NOMO-1 treated with dmso at 0.1 percent for 144 hours (cell line): ENCODE results near the gene GPHA2.
A peak's percentile ranks its signal among the peaks of the same experiment; 100 is the strongest.
"Not testable (repeated sequence)": the region's sequence is repeated elsewhere in the genome, so short reads cannot be mapped to it uniquely, and the experiment has no call there.

Source experiments
- DNase-seq: peaks from one replicate; lab custom pipeline; 2025; ENCODE audit not compliant: unreplicated experiment; lab: John Stamatoyannopoulos, UW

GPHA2 gene, protein sequence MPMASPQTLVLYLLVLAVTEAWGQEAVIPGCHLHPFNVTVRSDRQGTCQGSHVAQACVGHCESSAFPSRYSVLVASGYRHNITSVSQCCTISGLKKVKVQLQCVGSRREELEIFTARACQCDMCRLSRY

DNA sequence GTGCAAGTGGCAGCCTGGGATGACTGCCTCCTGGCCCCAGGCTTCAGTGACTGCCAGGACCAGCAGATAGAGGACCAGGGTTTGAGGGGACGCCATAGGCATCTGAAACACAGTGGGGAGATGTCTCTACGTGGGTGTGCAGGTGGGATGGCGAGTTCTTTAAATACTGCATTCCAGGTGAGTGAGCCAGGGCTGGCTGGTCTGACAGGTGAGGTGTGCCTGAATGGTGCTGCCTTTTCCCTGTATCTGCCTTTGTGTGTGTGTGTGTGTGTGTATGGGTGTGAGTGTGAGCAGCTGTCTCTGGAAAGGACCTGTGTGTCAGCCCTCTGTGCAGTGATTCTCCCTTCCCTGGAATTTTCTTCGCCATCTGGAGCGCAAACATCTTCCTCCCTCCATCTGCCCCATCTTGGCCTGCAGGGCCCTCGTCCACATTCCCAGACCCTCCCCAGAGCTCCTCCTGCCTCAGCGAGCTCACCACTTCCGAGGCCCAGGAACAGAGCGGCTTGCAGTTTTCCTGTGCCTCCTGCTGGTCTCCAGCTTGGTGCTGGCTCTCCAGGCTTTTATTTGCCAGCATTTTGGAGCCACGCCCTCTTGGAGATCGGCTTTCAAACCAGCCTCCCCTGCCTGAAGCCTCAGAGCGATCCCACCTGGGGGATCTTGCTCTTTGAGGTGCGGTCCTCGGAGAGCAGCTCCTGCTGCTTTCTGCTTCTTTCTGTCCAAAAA is at the start of gene GPHA2:
TSS of gene GPHA2 (minus strand) at position 535 of the 723 bp plus-strand sequence. CDS start at position 102, 433 bp downstream.
- DNase-seq = no peak

DNA sequence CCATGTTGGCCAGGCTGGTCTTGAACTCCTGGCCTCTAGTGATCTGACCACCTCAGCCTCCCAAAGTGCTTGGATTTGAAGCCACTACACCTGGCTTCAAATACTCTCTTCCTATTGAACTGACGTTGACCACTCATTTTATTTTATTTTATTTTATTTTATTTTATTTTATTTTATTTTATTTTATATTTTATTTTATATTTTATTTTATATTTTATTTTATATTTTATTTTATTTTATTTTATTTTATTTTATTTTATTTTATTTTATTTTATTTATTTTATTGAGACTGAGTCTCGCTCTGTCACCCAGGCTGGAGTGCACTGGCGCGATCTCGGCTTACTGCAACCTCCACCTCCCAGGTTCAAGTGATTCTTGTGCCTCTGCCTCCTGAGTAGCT is 47.6 kb upstream of the GPHA2 start:
- not testable (repeated sequence) for DNase-seq

DNA sequence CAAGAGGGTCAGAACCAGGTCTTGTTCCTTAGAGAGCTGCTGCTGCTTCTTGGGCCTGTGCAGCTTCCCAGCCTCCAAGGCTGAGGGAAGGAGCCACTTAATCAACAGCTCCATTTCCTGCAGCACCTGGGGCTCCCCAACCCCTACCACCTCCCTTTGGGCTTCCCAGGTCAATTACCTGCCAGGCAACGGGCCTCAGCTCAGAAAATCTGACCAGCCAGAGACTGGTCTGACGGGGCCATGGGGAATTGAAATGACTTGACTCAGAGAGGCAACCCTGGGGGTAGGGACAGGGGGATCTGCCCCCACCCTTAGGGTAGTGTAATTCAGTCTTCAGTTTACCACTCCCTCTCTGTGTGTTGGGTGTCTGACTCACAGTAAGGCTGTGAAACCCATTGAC is 41.0 kb upstream of the GPHA2 start:
- DNase-seq = no peak

DNA sequence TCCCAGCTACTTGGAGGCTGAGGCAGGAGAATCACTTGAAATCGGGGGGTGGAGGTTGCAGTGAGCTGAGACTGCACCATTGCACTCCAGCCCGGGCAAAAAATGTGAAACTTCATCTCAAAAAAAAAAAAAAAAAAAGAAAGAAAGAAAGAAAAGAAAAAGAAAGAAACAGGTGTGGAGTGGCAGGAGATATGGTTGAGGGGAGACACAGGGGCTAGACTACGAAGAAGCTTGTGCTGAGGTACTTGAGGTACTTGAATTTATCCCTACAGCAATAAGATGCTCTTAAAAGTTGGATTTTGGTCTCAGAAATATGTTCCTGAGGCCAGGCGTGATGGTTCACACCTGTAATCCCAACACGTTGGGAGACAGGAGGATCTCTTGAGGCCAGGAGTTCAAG is 38.4 kb upstream of the GPHA2 start:
- DNase-seq = no peak

DNA sequence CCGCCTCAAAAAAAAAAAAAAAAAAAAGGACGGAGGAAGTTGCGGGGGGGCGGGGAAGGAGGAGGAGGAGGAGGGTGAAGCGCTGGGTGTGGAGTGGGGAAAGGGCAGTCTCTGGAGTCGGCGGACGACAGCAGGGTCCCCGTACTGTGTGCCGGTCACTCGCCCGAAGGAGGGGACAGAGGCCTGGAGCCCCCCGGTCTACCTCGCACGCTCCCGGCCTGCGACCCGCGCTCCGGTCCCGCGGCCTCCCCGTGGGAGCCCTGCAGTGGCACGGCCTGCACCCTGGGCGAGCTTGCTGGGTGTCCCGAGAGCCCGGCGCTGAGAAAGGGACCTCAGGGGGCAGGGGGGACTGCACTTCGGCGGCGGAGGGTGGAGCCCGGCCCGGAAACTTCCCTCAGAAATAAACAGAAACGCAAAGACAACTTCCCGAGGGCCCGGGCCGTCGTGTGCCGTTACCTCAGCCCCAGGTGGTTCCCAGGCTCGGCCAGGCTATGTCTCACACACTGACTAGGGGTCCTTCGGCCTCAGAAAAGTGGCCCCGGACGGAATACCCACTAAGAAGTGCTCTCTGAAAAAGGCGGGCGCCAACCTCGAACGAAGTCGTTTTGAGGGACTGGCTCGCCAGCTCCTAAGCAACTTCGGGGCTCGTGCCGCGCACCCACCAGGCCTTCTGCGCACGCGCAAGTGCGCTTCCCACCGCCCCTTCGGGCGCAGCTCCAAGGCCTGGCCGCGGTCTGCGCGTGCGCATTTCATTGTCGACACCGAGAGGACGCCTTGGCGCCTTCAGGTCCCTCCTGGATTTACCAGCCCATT is 35.9 kb upstream of the GPHA2 start, which contains the start of gene MAJIN:
TSS of gene MAJIN (minus strand) at position 688 of the 813 bp plus-strand sequence. CDS start 12,703 bp downstream, outside the sequence.
- DNase-seq = peak; percentile 6

GRCh38 chr11:64970731-64971151 is 35.0 kb upstream of the GPHA2 start:
- DNase-seq = no peak

GRCh38 chr11:64969209-64969608 is 33.5 kb upstream of the GPHA2 start:
- no peak for DNase-seq

GRCh38 chr11:64967375-64967774 is 31.7 kb upstream of the GPHA2 start:
- no peak for DNase-seq

- no peak for DNase-seq
Measured at GRCh38 chr11:64963072-64963631, 27.5 kb upstream of the GPHA2 start.

DNA sequence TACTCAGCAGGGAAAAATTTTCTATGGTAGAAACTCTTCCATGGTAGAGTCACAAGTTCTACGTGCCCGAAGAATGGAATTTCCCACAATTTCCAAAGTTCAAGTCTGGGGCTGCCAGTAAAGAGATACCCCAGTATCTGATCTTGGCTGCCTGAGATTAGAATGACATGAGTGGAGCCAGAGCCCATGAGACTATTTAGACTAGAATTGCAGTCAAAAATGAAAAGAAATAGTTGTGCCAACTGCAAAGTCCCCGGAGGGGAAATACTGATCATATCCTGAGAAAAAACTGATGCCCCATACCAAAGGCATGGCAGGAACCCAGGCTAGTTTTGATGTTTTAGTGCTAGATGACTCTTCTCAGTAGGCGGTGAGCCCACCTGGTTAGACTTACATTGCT is 25.0 kb upstream of the GPHA2 start:
- no peak for DNase-seq

GRCh38 chr11:64959498-64959897 is 23.8 kb upstream of the GPHA2 start:
- no peak for DNase-seq

DNA sequence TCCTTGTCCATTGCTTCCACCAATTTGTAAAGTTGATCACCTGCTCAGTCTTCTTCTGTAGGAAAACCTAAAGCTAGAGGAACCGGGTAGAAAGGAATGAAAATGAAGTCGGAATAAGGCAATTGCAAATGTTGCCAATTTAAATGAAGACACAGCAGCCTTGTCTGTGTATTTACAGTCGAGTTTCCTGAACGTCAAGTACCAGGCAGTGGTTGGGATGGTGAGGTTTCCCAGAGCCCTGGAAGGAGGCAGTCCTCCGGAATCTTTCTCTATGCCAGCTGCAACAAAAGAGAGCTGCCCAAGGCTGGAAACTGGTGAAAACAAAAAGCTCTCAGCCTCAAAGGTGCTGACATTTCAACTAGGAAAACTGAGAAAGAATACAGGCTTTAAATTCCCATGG is 18.5 kb upstream of the GPHA2 start:
- DNase-seq = no peak

DNA sequence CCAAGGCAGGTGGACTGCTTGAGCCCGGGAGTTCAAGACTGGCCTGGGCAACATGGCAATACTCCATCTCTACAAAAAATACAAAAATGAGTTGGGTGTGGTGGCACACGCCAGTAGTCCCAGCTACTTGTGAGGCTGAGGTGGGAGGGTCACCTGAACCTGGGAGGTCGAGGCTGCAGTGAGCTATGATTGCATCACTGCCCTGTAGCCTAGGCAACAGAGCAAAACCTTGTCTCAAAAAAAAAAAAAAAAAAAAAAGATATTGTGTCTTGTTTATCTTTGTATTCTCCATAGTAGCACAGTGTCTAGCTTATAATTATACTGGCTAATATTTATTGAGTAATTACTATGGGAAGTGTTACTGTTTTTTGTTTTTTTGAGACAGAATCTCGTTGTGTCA is 15.8 kb upstream of the GPHA2 start:
- no peak for DNase-seq

- no peak for DNase-seq
Measured at GRCh38 chr11:64947208-64947814, 11.6 kb upstream of the GPHA2 start.

GRCh38 chr11:64936539-64936938 is 846 bp upstream of the GPHA2 start:
- DNase-seq = no peak

- no peak for DNase-seq
Measured at GRCh38 chr11:64934682-64935358, 873 bp downstream of the GPHA2 start.

DNA sequence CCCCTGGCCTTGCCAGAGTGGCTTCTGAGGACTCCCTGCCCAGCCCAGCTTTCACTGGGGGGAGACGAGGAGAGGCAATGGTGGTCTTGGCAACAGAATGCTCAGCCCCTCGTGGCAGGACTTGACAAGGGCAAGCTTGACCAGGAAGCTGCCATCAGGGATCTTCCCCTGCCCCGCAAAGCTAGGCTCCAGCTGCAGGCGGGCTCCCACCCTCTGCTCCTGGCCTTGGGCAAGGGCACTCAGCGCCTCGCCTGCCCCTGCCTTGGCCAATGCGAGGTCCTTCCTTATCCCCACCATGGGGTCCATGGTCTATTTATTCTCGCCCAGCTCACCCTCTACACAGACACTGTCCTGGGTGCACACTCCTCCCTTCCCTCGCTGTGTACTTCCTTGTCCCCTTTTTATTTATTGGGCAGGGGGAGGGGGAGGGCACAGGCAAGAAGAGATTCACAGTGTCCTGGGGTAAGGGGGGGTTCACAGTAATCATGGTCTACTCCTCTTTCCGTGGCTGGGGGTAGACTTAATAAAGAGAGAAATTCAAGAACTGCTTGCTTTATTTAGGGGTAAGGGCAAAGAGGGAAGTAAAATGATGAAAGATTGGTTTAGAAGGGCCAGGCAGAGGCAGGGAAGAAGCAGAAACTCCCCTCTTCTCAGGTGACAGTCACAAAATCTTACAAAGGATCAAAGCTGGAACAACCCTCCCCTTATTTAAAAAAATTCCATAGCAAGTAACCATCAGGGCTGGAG is 1.6 kb downstream of the GPHA2 start:
- DNase-seq = no peak

DNA sequence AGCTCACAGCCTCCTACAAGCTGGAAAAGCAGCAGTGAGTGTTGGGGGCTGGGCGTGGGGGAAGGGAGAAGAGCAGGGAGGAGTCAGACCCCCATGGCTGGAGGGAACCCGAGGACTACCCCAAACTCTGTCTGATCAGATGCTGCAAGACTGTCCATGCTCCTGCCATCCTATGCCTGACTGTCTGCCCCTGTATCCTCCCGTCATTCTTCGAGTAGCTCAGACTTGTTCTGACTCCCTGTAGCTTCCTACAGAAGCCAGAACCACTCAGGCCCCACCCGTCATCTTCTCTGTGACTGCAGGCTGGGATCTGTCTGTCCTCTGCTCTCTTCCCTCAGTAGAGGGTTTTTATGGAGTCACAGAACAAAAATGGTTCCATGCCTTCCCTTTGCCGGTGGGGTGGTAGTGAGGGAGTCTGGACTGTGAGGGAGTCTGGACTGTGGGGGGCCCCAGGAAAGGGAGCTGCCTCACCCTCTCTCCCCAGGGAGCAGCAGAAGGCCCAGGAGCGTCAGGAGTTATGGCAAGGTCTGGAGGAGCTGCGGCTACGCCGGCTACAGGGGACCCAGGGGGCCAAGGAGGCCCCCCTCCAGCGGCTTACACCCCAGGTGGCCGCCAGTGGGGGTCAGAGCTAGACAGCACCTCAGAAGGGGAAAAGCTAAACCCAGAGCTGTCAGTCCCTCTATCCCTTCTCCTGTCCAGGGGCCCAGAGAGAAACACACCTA is 2.3 kb downstream of the GPHA2 start:
- no peak for DNase-seq

GRCh38 chr11:64932324-64932723 is 3.4 kb downstream of the GPHA2 start:
- DNase-seq = no peak
